Immature natural killer cell (primary cell): Measurements from ENCODE around the gene STK38L. TPM values are rescaled to one million over a fixed set of nuclear protein-coding genes. Genes with fewer than 3 reads are reported as not detected.

Experiments used
- DNase-seq, 3 donors: peaks; one replicate each; pipeline ENCODE4 v3.0.0; 2022; ENCODE audit warnings: mixed read lengths in 1 of 3
- H3K27ac Mint-ChIP-seq, 6 donors: one replicate each; pipeline ENCODE4 v1.8.0; 2020; ENCODE audit warnings: mixed read lengths in 6 of 6, mild to moderate bottlenecking in 5 of 6, inconsistent platforms in 4 of 6, moderate library complexity in 3 of 6
- H3K27me3 Mint-ChIP-seq, 3 donors: one replicate each; pipeline ENCODE4 v1.8.0; 2020 to 2021; ENCODE audit warnings: low read depth in 3 of 3, mild to moderate bottlenecking in 3 of 3, mixed read lengths in 3 of 3, moderate library complexity in 3 of 3, inconsistent platforms in 1 of 3
- H3K36me3 Mint-ChIP-seq, 3 donors: one replicate each; pipeline ENCODE4 v1.8.0; 2020; ENCODE audit warnings: mixed read lengths in 3 of 3, inconsistent platforms in 2 of 3, mild to moderate bottlenecking in 2 of 3
- H3K4me1 Mint-ChIP-seq, 2 donors: one replicate each; pipeline ENCODE4 v1.8.0; 2020; ENCODE audit warnings: inconsistent platforms in 2 of 2, mild to moderate bottlenecking in 2 of 2, mixed read lengths in 2 of 2, moderate library complexity in 1 of 2
- H3K4me3 Mint-ChIP-seq, 5 donors: one replicate each; pipeline ENCODE4 v1.8.0; 2020; ENCODE audit warnings: mild to moderate bottlenecking in 5 of 5, mixed read lengths in 5 of 5, inconsistent platforms in 3 of 5, moderate library complexity in 3 of 5
- H3K9me3 Mint-ChIP-seq, 6 donors: one replicate each; pipeline ENCODE4 v1.8.0; 2020; ENCODE audit warnings: mild to moderate bottlenecking in 6 of 6, mixed read lengths in 6 of 6, inconsistent platforms in 4 of 6, moderate library complexity in 3 of 6
- polyA plus RNA-seq, 3 donors: library from polyadenylated mRNA; unstranded; fragments of 300-500 nt; fragmentation: Illumina TruSeq; gene quantifications; one replicate each; pipeline ENCODE4 v1.2.3, GENCODE V29; 2021

Gene STK38L
- polyA plus RNA-seq, 3 donors from 2014 or later: 9.7 to 12.4 (median 11.7) TPM

- H3K4me3 Mint-ChIP-seq: no peak overlapping the region
- DNase-seq: no peak
- peaks cover 0 to 6% (median 4%) of the 10 kb centered on the region in 3 donors for H3K27me3 Mint-ChIP-seq
- H3K9me3 Mint-ChIP-seq: no peaks in the 10 kb centered on the region
- H3K27ac Mint-ChIP-seq: no peak overlapping the region
- H3K36me3 Mint-ChIP-seq: no peaks in the 10 kb centered on the region
- H3K4me1 Mint-ChIP-seq: no peaks in the 10 kb centered on the region
Measured at GRCh38 chr12:27340971-27341370, 96.9 kb downstream of the STK38L start.

- Mint-ChIP-seq H3K4me1 (no peaks in the 10 kb centered on the region), H3K27me3 (peaks cover 0 to 8% (median 4%) of the 10 kb centered on the region in 3 donors), H3K4me3 (no peak overlapping the region), H3K36me3 (no peaks in the 10 kb centered on the region), H3K9me3 (no peaks in the 10 kb centered on the region), H3K27ac (no peak overlapping the region)
- DNase-seq: no peak
Measured at GRCh38 chr12:27342536-27342935, 98.5 kb downstream of the STK38L start.

GRCh38 chr12:27343255-27344000 lies 99.3 kb downstream of the STK38L start:
- Mint-ChIP-seq H3K4me1 (no peaks in the 10 kb centered on the region), H3K27ac (no peak overlapping the region), H3K27me3 (peaks cover 0 to 8% (median 5%) of the 10 kb centered on the region in 3 donors), H3K4me3 (no peak overlapping the region), H3K36me3 (no peaks in the 10 kb centered on the region), H3K9me3 (no peaks in the 10 kb centered on the region)
- DNase-seq: no peak

GRCh38 chr12:27344246-27344645 lies 100.2 kb downstream of the STK38L start:
- Mint-ChIP-seq H3K27ac (no peak overlapping the region), H3K36me3 (no peaks in the 10 kb centered on the region), H3K27me3 (peaks cover 0 to 8% (median 5%) of the 10 kb centered on the region in 3 donors), H3K4me1 (no peaks in the 10 kb centered on the region), H3K9me3 (no peaks in the 10 kb centered on the region), H3K4me3 (no peak overlapping the region)
- DNase-seq: no peak

GRCh38 chr12:27344760-27345159 lies 100.7 kb downstream of the STK38L start:
- H3K4me1 Mint-ChIP-seq: no peaks in the 10 kb centered on the region
- H3K9me3 Mint-ChIP-seq: no peaks in the 10 kb centered on the region
- no peak overlapping the region for H3K4me3 Mint-ChIP-seq
- H3K27me3 Mint-ChIP-seq: peaks cover 0 to 8% (median 5%) of the 10 kb centered on the region in 3 donors
- H3K36me3 Mint-ChIP-seq: no peaks in the 10 kb centered on the region
- no peak overlapping the region for H3K27ac Mint-ChIP-seq
- DNase-seq: no peak

GRCh38 chr12:27345376-27345775 lies 101.3 kb downstream of the STK38L start:
- no peak overlapping the region for H3K4me3 Mint-ChIP-seq
- no peak for DNase-seq
- no peak overlapping the region for H3K27ac Mint-ChIP-seq
- no peaks in the 10 kb centered on the region for H3K9me3 Mint-ChIP-seq
- H3K4me1 Mint-ChIP-seq: no peaks in the 10 kb centered on the region
- no peaks in the 10 kb centered on the region for H3K36me3 Mint-ChIP-seq
- H3K27me3 Mint-ChIP-seq: peaks cover 0 to 8% (median 3%) of the 10 kb centered on the region in 3 donors

- Mint-ChIP-seq H3K36me3 (no peaks in the 10 kb centered on the region), H3K27me3 (peaks cover 0 to 3% (median 2%) of the 10 kb centered on the region in 3 donors), H3K27ac (no peak overlapping the region), H3K9me3 (no peaks in the 10 kb centered on the region), H3K4me1 (no peaks in the 10 kb centered on the region), H3K4me3 (no peak overlapping the region)
- no peak for DNase-seq
Measured at GRCh38 chr12:27347779-27348178, 103.7 kb downstream of the STK38L start.

GRCh38 chr12:27351476-27351875 lies 107.4 kb downstream of the STK38L start:
- no peaks in the 10 kb centered on the region for H3K4me1 Mint-ChIP-seq
- H3K9me3 Mint-ChIP-seq: no peaks in the 10 kb centered on the region
- no peak overlapping the region for H3K27ac Mint-ChIP-seq
- DNase-seq: no peak
- no peak overlapping the region for H3K4me3 Mint-ChIP-seq
- no peaks in the 10 kb centered on the region for H3K36me3 Mint-ChIP-seq
- peaks cover 0 to 5% (median 3%) of the 10 kb centered on the region in 3 donors for H3K27me3 Mint-ChIP-seq

GRCh38 chr12:27355486-27355885 lies 111.4 kb downstream of the STK38L start:
- Mint-ChIP-seq H3K36me3 (no peaks in the 10 kb centered on the region), H3K27ac (no peak overlapping the region), H3K4me1 (no peaks in the 10 kb centered on the region), H3K9me3 (no peaks in the 10 kb centered on the region), H3K27me3 (peaks cover 2 to 5% (median 2%) of the 10 kb centered on the region in 3 donors), H3K4me3 (no peak overlapping the region)
- no peak for DNase-seq

- Mint-ChIP-seq H3K9me3 (no peaks in the 10 kb centered on the region), H3K36me3 (no peaks in the 10 kb centered on the region), H3K27ac (no peak overlapping the region), H3K27me3 (peaks cover 2 to 5% (median 2%) of the 10 kb centered on the region in 3 donors), H3K4me1 (no peaks in the 10 kb centered on the region), H3K4me3 (no peak overlapping the region)
- DNase-seq: no peak
Measured at GRCh38 chr12:27355979-27356378, 111.9 kb downstream of the STK38L start.

GRCh38 chr12:27359578-27360340 lies 115.7 kb downstream of the STK38L start:
- H3K27ac Mint-ChIP-seq: no peak overlapping the region
- no peak for DNase-seq
- H3K27me3 Mint-ChIP-seq: peaks cover 2 to 6% (median 5%) of the 10 kb centered on the region in 3 donors
- H3K36me3 Mint-ChIP-seq: no peaks in the 10 kb centered on the region
- H3K9me3 Mint-ChIP-seq: no peaks in the 10 kb centered on the region
- H3K4me1 Mint-ChIP-seq: no peaks in the 10 kb centered on the region
- no peak overlapping the region for H3K4me3 Mint-ChIP-seq

GRCh38 chr12:27361372-27361771 lies 117.3 kb downstream of the STK38L start:
- Mint-ChIP-seq H3K27me3 (peaks cover 0 to 6% (median 2%) of the 10 kb centered on the region in 3 donors), H3K36me3 (no peaks in the 10 kb centered on the region), H3K4me1 (no peaks in the 10 kb centered on the region), H3K4me3 (no peak overlapping the region), H3K27ac (no peak overlapping the region), H3K9me3 (no peaks in the 10 kb centered on the region)
- DNase-seq: no peak

- Mint-ChIP-seq H3K4me1 (no peaks in the 10 kb centered on the region), H3K27me3 (peaks cover 0 to 6% (median 2%) of the 10 kb centered on the region in 3 donors), H3K9me3 (no peaks in the 10 kb centered on the region), H3K4me3 (no peak overlapping the region), H3K27ac (no peak overlapping the region), H3K36me3 (no peaks in the 10 kb centered on the region)
- DNase-seq: no peak
Measured at GRCh38 chr12:27366621-27367020, 122.5 kb downstream of the STK38L start.

- Mint-ChIP-seq H3K4me3 (no peak overlapping the region), H3K9me3 (no peaks in the 10 kb centered on the region), H3K27me3 (peaks cover 0 to 6% (median 2%) of the 10 kb centered on the region in 3 donors), H3K36me3 (no peaks in the 10 kb centered on the region), H3K27ac (no peak overlapping the region), H3K4me1 (no peaks in the 10 kb centered on the region)
- DNase-seq: no peak
Measured at GRCh38 chr12:27367078-27367477, 123.0 kb downstream of the STK38L start.
